ENCODE measurements around the gene MBOAT7. TPM values are rescaled to one million over a fixed set of nuclear protein-coding genes. Genes with fewer than 3 reads are reported as not detected.
"Not testable (repeated sequence)": the region's sequence is repeated elsewhere in the genome, so short reads cannot be mapped to it uniquely, and the experiment has no call there.

The MBOAT7 gene
- total and polyA plus RNA-seq, 4 donors = 39.0 to 154 (median 73.3) TPM

- DNase-seq (no peak), ATAC-seq (ENCODE audit: insufficient read depth, low FRiP score) (no peak)
- peaks cover 0 to 12% (median 6%) of the 10 kb centered on the region in 5 donors for H3K4me1 ChIP-seq (ENCODE audit: control insufficient read depth in 5 of 5, insufficient read depth in 5 of 5, low read length in 5 of 5)
- H3K36me3 ChIP-seq (ENCODE audit: control insufficient read depth in 4 of 4, insufficient read depth in 4 of 4, low read length in 4 of 4) = peaks cover 0 to 15% (median 12%) of the 10 kb centered on the region in 4 donors
- H3K27me3 ChIP-seq (ENCODE audit: control insufficient read depth in 3 of 3, insufficient read depth in 3 of 3, low read length in 2 of 3) = no peaks in the 10 kb centered on the region
- 95 to 98% methylated on average over 7 of the region's 7 CpGs for WGBS, 2 donors
- H3K9me3 ChIP-seq (ENCODE audit: control insufficient read depth in 4 of 4, insufficient read depth in 3 of 4, low read length in 3 of 4) = no peaks in the 10 kb centered on the region
- no peak overlapping the region for H3K4me3 ChIP-seq
- TF ChIP-seq, protein P1, sequence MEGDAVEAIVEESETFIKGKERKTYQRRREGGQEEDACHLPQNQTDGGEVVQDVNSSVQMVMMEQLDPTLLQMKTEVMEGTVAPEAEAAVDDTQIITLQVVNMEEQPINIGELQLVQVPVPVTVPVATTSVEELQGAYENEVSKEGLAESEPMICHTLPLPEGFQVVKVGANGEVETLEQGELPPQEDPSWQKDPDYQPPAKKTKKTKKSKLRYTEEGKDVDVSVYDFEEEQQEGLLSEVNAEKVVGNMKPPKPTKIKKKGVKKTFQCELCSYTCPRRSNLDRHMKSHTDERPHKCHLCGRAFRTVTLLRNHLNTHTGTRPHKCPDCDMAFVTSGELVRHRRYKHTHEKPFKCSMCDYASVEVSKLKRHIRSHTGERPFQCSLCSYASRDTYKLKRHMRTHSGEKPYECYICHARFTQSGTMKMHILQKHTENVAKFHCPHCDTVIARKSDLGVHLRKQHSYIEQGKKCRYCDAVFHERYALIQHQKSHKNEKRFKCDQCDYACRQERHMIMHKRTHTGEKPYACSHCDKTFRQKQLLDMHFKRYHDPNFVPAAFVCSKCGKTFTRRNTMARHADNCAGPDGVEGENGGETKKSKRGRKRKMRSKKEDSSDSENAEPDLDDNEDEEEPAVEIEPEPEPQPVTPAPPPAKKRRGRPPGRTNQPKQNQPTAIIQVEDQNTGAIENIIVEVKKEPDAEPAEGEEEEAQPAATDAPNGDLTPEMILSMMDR (IDR thresholded peaks at IDR 0.05; ENCODE audit: control extremely low read depth, extremely low read depth) = no peak
- no peak overlapping the region for H3K27ac ChIP-seq (ENCODE audit: low read depth in 1 of 2, low read length in 1 of 2)
- H3K9ac ChIP-seq (ENCODE audit: insufficient read depth in 1 of 2, low read length in 2 of 2) = no peak overlapping the region
Observed at GRCh38 chr19:54196536-54196935, 7.2 kb upstream of the MBOAT7 start.

DNA sequence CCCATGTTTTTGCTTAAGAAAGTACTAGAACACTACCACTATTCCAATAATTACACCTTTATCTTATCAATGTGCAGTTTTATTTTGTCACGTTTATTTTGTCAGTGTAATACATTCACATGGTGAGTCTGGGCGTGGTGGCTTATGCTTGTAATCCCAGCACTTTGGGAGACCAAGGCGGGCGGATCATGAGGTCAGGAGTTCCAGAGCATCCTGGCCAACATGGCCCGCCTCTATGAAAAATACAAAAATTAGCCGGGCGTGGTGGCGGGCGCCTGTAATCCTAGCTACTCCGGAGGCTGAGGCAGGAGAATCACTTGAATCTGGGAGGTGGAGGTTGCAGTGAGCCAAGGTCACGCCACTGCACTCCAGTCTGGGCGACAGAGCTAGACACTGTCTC, 5.1 kb upstream of the MBOAT7 start:
- not testable (repeated sequence) for ATAC-seq (ENCODE audit: insufficient read depth, low FRiP score); DNase-seq; H3K27me3 ChIP-seq (ENCODE audit: control insufficient read depth in 3 of 3, insufficient read depth in 3 of 3, low read length in 2 of 3); H3K9ac ChIP-seq (ENCODE audit: insufficient read depth in 1 of 2, low read length in 2 of 2); H3K4me3 ChIP-seq; H3K9me3 ChIP-seq (ENCODE audit: control insufficient read depth in 4 of 4, insufficient read depth in 3 of 4, low read length in 3 of 4); H3K27ac ChIP-seq (ENCODE audit: low read depth in 1 of 2, low read length in 1 of 2)
- H3K4me1 ChIP-seq (ENCODE audit: control insufficient read depth in 5 of 5, insufficient read depth in 5 of 5, low read length in 5 of 5) = peaks cover 0 to 11% (median 8%) of the 10 kb centered on the region in 5 donors
- H3K36me3 ChIP-seq (ENCODE audit: control insufficient read depth in 4 of 4, insufficient read depth in 4 of 4, low read length in 4 of 4) = peaks cover 0 to 11% (median 8%) of the 10 kb centered on the region in 4 donors
- 96 to 97% methylated on average over 12 of the region's 12 CpGs for WGBS, 2 donors

GRCh38 chr19:54193011-54193410, 3.6 kb upstream of the MBOAT7 start:
- DNase-seq = no peak
- H3K4me3 ChIP-seq = no peak overlapping the region

DNA sequence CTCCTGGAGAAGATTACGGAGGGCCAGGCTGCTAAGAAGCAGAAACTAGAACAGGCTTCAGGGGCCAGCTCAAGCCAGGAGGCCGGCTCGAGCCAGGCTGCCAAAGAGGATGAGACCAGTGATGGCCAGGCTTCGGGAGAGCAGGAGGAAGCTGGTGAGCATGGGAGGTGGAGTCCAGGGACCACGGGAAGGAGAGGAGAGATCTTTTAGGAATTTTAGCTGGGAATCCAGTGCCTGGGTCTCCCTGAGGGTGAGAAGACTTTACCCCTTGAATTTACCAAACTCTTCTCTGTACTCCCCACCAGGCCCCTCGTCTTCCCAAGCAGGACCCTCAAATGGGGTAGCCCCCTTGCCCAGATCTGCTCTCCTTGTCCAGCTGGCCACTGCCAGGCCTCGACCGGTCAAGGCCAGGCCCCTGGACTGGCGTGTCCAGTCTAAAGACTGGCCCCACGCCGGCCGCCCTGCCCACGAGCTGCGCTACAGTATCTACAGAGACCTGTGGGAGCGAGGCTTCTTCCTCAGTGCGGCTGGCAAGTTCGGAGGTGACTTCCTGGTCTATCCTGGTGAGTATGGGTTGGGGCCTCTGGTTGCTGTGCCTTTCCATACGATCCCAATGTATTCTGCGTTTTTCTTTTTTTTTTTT, 2.6 kb upstream of the MBOAT7 start:
- WGBS, 2 donors = 60 to 66% methylated on average over 18 to 19 of the region's 19 CpGs
- no peaks in the 10 kb centered on the region for H3K9me3 ChIP-seq (ENCODE audit: control insufficient read depth in 4 of 4, insufficient read depth in 3 of 4, low read length in 3 of 4)
- H3K4me1 ChIP-seq (ENCODE audit: control insufficient read depth in 5 of 5, insufficient read depth in 5 of 5, low read length in 5 of 5) = peaks cover 0 to 21% (median 8%) of the 10 kb centered on the region in 5 donors
- peak overlapping the region; percentile 80 to 81 for H3K9ac ChIP-seq (ENCODE audit: insufficient read depth in 1 of 2, low read length in 2 of 2)
- ATAC-seq (ENCODE audit: insufficient read depth, low FRiP score) (no peak), DNase-seq (no peak)
- peak overlapping the region; percentile 57 for H3K4me3 ChIP-seq
- H3K36me3 ChIP-seq (ENCODE audit: control insufficient read depth in 4 of 4, insufficient read depth in 4 of 4, low read length in 4 of 4) = peaks cover 0 to 12% (median 11%) of the 10 kb centered on the region in 4 donors
- TF ChIP-seq, protein P1 (IDR thresholded peaks at IDR 0.05; ENCODE audit: control extremely low read depth, extremely low read depth) = no peak
- H3K27ac ChIP-seq (ENCODE audit: low read depth in 1 of 2, low read length in 1 of 2) = peak overlapping the region; percentile 98 to 99
- no peaks in the 10 kb centered on the region for H3K27me3 ChIP-seq (ENCODE audit: control insufficient read depth in 3 of 3, insufficient read depth in 3 of 3, low read length in 2 of 3)

More at GRCh38 chr19:54193011-54193410, 3.6 kb upstream of the MBOAT7 start:
- TF ChIP-seq, protein P1 (IDR thresholded peaks at IDR 0.05; ENCODE audit: control extremely low read depth, extremely low read depth) = no peak
- Histone ChIP-seq H3K27ac (ENCODE audit: low read depth in 1 of 2, low read length in 1 of 2) (no peak overlapping the region), H3K9me3 (ENCODE audit: control insufficient read depth in 4 of 4, insufficient read depth in 3 of 4, low read length in 3 of 4) (no peaks in the 10 kb centered on the region), H3K36me3 (ENCODE audit: control insufficient read depth in 4 of 4, insufficient read depth in 4 of 4, low read length in 4 of 4) (peaks cover 0 to 11% (median 8%) of the 10 kb centered on the region in 4 donors), H3K4me1 (ENCODE audit: control insufficient read depth in 5 of 5, insufficient read depth in 5 of 5, low read length in 5 of 5) (peaks cover 0 to 19% (median 8%) of the 10 kb centered on the region in 5 donors), H3K27me3 (ENCODE audit: control insufficient read depth in 3 of 3, insufficient read depth in 3 of 3, low read length in 2 of 3) (no peaks in the 10 kb centered on the region), H3K9ac (ENCODE audit: insufficient read depth in 1 of 2, low read length in 2 of 2) (no peak overlapping the region)
- 97 to 99% methylated on average over 11 of the region's 11 CpGs for WGBS, 2 donors
- no peak for ATAC-seq (ENCODE audit: insufficient read depth, low FRiP score)

Measured in lung (tissue), 12 donors.